HepG2 (cell line): ENCODE measurements around the gene C18orf63. TPM values are rescaled to one million over a fixed set of nuclear protein-coding genes. Genes with fewer than 3 reads are reported as not detected.

ENCODE experiments used
- EP300 ChIP-seq, 3 experiments: sonication (generic) in 1 of 3; formaldehyde crosslinking in 1 of 3; IDR thresholded peaks; 2 replicates each; pipeline versions ENCODE4 v1.5.1 to v1.6.1; 2011 to 2020; ENCODE audit warnings: low read depth in 2 of 3, low read length in 2 of 3, borderline replicate concordance in 1 of 3, improper control_type of control experiment in 1 of 3, mild to moderate bottlenecking in 1 of 3, missing genetic modification reagents in 1 of 3, moderate library complexity in 1 of 3
- MZF1 ChIP-seq: sonication (generic); formaldehyde crosslinking; IDR thresholded peaks from 2 replicates; pipeline ENCODE4 v1.8.1; 2023; ENCODE audit warnings: mild to moderate bottlenecking, missing genetic modification reagents, borderline replicate concordance
- NAIF1 ChIP-seq: sonication (generic); formaldehyde crosslinking; IDR thresholded peaks from 2 replicates; pipeline ENCODE4 v1.5.0; 2020; ENCODE audit warnings: mild to moderate bottlenecking, missing genetic modification reagents, borderline replicate concordance
- RAD51 ChIP-seq: fragments of 450-650 bp; IDR thresholded peaks from 2 replicates; pipeline ENCODE4 v1.6.1; 2016; ENCODE audit warnings: borderline replicate concordance
- SETDB1 ChIP-seq: sonication (generic); formaldehyde crosslinking; IDR thresholded peaks from 2 replicates; pipeline ENCODE4 v1.5.1; 2020; ENCODE audit warnings: missing genetic modification reagents, mild to moderate bottlenecking, borderline replicate concordance
- SOX13 ChIP-seq, 3 experiments: fragments of 450-650 bp in 1 of 3; sonication (generic) in 1 of 3; formaldehyde crosslinking in 1 of 3; IDR thresholded peaks in 2 of 3; conservative IDR thresholded peaks in 1 of 3; 2 replicates each; pipeline versions ENCODE4 v1.5.0 to v1.6.1; 2016 to 2020; ENCODE audit warnings: antibody characterized with exemption in 1 of 3, mild to moderate bottlenecking in 1 of 3, missing compliant biosample characterization in 1 of 3, missing genetic modification reagents in 1 of 3, moderate library complexity in 1 of 3
- SRSF9 ChIP-seq: fragments of 200-400 bp; formaldehyde crosslinking; IDR thresholded peaks from 2 replicates; pipeline ENCODE4 v1.6.1; 2018; ENCODE audit warnings: borderline replicate concordance, mild to moderate bottlenecking, low read depth, low read length; ENCODE audit not compliant: insufficient read depth, poor library complexity, severe bottlenecking
- TCF12 ChIP-seq, 2 experiments: fragments of 450-650 bp in 1 of 2; sonication (generic) in 1 of 2; formaldehyde crosslinking in 1 of 2; IDR thresholded peaks; 2 replicates each; pipeline versions ENCODE4 v1.6.1 to v1.8.0; 2017 to 2022; ENCODE audit warnings: antibody characterized with exemption in 1 of 2, mild to moderate bottlenecking in 1 of 2, missing genetic modification reagents in 1 of 2, moderate library complexity in 1 of 2
- TSC22D2 ChIP-seq: sonication (generic); formaldehyde crosslinking; IDR thresholded peaks from 2 replicates; pipeline ENCODE4 v1.5.1; 2020; ENCODE audit warnings: missing genetic modification reagents, mild to moderate bottlenecking, borderline replicate concordance
- ZBTB3 ChIP-seq: sonication (generic); formaldehyde crosslinking; IDR thresholded peaks from 2 replicates; pipeline ENCODE4 v1.4.0; 2020; ENCODE audit warnings: low read depth, mild to moderate bottlenecking, moderate library complexity, missing genetic modification reagents, borderline replicate concordance
- ZNF124 ChIP-seq: sonication (generic); formaldehyde crosslinking; IDR thresholded peaks from 2 replicates; pipeline ENCODE4 v1.4.0; 2020; ENCODE audit warnings: missing genetic modification reagents
- ZNF629 ChIP-seq: sonication (generic); formaldehyde crosslinking; conservative IDR thresholded peaks from 2 replicates; pipeline ENCODE4 v1.5.0; 2020; ENCODE audit warnings: missing genetic modification reagents
- ZNF776 ChIP-seq: sonication (generic); formaldehyde crosslinking; IDR thresholded peaks from 2 replicates; pipeline ENCODE4 v1.4.0; 2020; ENCODE audit warnings: mild to moderate bottlenecking, missing genetic modification reagents
- ZSCAN20 ChIP-seq: sonication (generic); formaldehyde crosslinking; IDR thresholded peaks from 2 replicates; pipeline ENCODE4 v1.4.0; 2020; ENCODE audit warnings: missing genetic modification reagents, mild to moderate bottlenecking, borderline replicate concordance
- polyA plus RNA-seq, 8 experiments: library from polyadenylated mRNA; depleted of rRNA in 3 of 8; stranded (reverse) in 7 of 8; unstranded in 1 of 8; fragments of >200 nt; fragmentation: Illumina TruSeq in 4 of 8; extraction: Trizol in 4 of 8; gene quantifications; 2 replicates each; pipeline versions ENCODE4 v1.2.1 to v1.2.3, GENCODE V29; 2011 to 2016; ENCODE audit warnings: low read depth in 4 of 8, missing spikeins in 1 of 8, mixed read lengths in 1 of 8; ENCODE audit not compliant: insufficient read depth in 1 of 8
- total RNA-seq, 5 experiments: library from RNA; depleted of rRNA; stranded (reverse); fragments of >200 nt; fragmentation: Illumina TruSeq; extraction: Trizol; gene quantifications; 2 replicates each; pipeline ENCODE4 v1.2.3, GENCODE V29; 2016; ENCODE audit warnings: low read depth in 1 of 5
- TF ChIP-seq, protein P1 (sequence below): sonication (generic); formaldehyde crosslinking; IDR thresholded peaks from 2 replicates; pipeline ENCODE4 v1.9.0; 2021; ENCODE audit warnings: missing genetic modification reagents, borderline replicate concordance
- TF ChIP-seq, protein P2 (sequence below): sonication (generic); formaldehyde crosslinking; IDR thresholded peaks from 2 replicates; pipeline ENCODE4 v1.4.0; 2020; ENCODE audit warnings: missing genetic modification reagents
- TF ChIP-seq, protein P3 (sequence below): sonication (generic); formaldehyde crosslinking; IDR thresholded peaks from 2 replicates; pipeline ENCODE4 v1.4.0; 2020; ENCODE audit warnings: low read depth, mild to moderate bottlenecking, missing genetic modification reagents
- TF ChIP-seq, protein P4 (sequence below): sonication (generic); formaldehyde crosslinking; IDR thresholded peaks from 2 replicates; pipeline ENCODE4 v1.8.1; 2022; ENCODE audit warnings: mild to moderate bottlenecking, missing genetic modification reagents

Gene C18orf63
- total and polyA plus RNA-seq, 2 of the 13 experiments (the other 11 are each of a cell fraction or from before 2014, with no cell fraction given), result 0.01 TPM; not detected in 1

DNA sequence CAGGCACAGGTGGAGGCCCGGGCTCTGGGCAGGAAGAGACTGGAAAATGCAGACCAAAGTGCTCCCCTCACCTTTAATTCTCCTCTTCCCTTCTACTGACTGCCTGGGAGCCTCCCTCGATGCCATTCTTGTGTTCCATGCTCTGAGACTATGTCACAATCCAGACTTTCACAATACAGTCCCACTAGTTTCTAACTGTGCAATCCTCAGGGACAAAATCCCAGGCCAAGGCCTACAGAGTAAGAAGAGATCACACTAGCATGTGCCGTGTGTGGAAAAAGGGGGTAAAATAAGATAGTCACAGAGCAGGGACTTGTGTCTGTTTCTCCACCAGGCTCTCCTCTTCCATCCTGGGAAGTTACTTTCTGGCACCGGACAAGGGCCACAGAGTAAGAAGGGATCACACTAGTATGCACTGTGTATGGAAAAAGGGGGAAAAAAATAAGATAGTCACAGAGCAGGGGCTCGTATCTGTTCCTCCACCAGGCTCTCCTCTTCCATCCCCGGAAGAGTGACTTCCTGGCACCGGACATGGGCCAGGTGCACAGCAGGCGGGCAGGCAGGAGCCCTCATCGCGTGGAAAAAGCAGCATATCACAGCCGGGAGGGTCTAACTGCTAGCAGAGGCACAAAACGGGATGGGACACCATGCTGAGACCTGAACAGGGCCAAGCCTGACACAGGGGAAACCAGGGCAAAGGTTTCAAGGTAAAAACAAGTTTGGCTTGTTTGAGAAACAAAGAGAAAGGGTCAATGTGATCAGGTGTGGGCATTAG, 33.5 kb upstream of the C18orf63 start (continued):
- TF ChIP-seq, protein P1, sequence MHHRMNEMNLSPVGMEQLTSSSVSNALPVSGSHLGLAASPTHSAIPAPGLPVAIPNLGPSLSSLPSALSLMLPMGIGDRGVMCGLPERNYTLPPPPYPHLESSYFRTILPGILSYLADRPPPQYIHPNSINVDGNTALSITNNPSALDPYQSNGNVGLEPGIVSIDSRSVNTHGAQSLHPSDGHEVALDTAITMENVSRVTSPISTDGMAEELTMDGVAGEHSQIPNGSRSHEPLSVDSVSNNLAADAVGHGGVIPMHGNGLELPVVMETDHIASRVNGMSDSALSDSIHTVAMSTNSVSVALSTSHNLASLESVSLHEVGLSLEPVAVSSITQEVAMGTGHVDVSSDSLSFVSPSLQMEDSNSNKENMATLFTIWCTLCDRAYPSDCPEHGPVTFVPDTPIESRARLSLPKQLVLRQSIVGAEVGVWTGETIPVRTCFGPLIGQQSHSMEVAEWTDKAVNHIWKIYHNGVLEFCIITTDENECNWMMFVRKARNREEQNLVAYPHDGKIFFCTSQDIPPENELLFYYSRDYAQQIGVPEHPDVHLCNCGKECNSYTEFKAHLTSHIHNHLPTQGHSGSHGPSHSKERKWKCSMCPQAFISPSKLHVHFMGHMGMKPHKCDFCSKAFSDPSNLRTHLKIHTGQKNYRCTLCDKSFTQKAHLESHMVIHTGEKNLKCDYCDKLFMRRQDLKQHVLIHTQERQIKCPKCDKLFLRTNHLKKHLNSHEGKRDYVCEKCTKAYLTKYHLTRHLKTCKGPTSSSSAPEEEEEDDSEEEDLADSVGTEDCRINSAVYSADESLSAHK (CRISPR knock-in tag), result no peak
- no peak for TF ChIP-seq TSC22D2 (CRISPR knock-in tag)
- TF ChIP-seq, protein P2, sequence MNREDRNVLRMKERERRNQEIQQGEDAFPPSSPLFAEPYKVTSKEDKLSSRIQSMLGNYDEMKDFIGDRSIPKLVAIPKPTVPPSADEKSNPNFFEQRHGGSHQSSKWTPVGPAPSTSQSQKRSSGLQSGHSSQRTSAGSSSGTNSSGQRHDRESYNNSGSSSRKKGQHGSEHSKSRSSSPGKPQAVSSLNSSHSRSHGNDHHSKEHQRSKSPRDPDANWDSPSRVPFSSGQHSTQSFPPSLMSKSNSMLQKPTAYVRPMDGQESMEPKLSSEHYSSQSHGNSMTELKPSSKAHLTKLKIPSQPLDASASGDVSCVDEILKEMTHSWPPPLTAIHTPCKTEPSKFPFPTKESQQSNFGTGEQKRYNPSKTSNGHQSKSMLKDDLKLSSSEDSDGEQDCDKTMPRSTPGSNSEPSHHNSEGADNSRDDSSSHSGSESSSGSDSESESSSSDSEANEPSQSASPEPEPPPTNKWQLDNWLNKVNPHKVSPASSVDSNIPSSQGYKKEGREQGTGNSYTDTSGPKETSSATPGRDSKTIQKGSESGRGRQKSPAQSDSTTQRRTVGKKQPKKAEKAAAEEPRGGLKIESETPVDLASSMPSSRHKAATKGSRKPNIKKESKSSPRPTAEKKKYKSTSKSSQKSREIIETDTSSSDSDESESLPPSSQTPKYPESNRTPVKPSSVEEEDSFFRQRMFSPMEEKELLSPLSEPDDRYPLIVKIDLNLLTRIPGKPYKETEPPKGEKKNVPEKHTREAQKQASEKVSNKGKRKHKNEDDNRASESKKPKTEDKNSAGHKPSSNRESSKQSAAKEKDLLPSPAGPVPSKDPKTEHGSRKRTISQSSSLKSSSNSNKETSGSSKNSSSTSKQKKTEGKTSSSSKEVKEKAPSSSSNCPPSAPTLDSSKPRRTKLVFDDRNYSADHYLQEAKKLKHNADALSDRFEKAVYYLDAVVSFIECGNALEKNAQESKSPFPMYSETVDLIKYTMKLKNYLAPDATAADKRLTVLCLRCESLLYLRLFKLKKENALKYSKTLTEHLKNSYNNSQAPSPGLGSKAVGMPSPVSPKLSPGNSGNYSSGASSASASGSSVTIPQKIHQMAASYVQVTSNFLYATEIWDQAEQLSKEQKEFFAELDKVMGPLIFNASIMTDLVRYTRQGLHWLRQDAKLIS (CRISPR knock-in tag), result no peak
- TF ChIP-seq, protein P3, sequence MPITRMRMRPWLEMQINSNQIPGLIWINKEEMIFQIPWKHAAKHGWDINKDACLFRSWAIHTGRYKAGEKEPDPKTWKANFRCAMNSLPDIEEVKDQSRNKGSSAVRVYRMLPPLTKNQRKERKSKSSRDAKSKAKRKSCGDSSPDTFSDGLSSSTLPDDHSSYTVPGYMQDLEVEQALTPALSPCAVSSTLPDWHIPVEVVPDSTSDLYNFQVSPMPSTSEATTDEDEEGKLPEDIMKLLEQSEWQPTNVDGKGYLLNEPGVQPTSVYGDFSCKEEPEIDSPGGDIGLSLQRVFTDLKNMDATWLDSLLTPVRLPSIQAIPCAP (CRISPR knock-in tag), result no peak
- no peak for TF ChIP-seq SETDB1 (CRISPR knock-in tag)
- no peak for TF ChIP-seq ZNF776
- TF ChIP-seq NAIF1 (CRISPR knock-in tag), result no peak
- TF ChIP-seq EP300 (IDR thresholded peaks at IDR 0.05; ENCODE audit: low read depth in 2 of 2, low read length in 2 of 2), result peak in 1 of 2 experiments; percentile 57; a peak in 1 of 4 replicates
- no peak for TF ChIP-seq EP300 (CRISPR knock-in tag; IDR thresholded peaks at IDR 0.05; ENCODE audit: borderline replicate concordance)
- TF ChIP-seq TCF12 (IDR thresholded peaks at IDR 0.05), result no peak
- no peak for TF ChIP-seq TCF12 (CRISPR knock-in tag; IDR thresholded peaks at IDR 0.05)
- TF ChIP-seq, protein P4, sequence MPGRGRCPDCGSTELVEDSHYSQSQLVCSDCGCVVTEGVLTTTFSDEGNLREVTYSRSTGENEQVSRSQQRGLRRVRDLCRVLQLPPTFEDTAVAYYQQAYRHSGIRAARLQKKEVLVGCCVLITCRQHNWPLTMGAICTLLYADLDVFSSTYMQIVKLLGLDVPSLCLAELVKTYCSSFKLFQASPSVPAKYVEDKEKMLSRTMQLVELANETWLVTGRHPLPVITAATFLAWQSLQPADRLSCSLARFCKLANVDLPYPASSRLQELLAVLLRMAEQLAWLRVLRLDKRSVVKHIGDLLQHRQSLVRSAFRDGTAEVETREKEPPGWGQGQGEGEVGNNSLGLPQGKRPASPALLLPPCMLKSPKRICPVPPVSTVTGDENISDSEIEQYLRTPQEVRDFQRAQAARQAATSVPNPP, result no peak
- TF ChIP-seq ZNF124, result no peak
- TF ChIP-seq ZSCAN20 (CRISPR knock-in tag), result 0 out of 2 replicates have a peak, but pooled peaks have one; percentile 55
- no peak for TF ChIP-seq ZBTB3 (CRISPR knock-in tag)
- no peak for TF ChIP-seq SOX13 (IDR thresholded peaks at IDR 0.05)
- peak in 1 of 2 experiments; percentile 65; a peak in 2 of 4 replicates for TF ChIP-seq SOX13 (CRISPR knock-in tag; conservative IDR thresholded peaks at IDR 0.05 in 1 of 2, IDR thresholded peaks at IDR 0.05 in 1 of 2)
- TF ChIP-seq RAD51, result no peak
- TF ChIP-seq ZNF629, result no peak
- no peak for TF ChIP-seq SRSF9
- no peak for TF ChIP-seq MZF1 (CRISPR knock-in tag)
